Esophagus muscularis mucosa (tissue), 4 donors: Measurements from ENCODE around the gene GREB1. TPM values are rescaled to one million over a fixed set of nuclear protein-coding genes. Genes with fewer than 3 reads are reported as not detected.
A peak's percentile ranks its signal among the peaks of the same experiment; 100 is the strongest.

Experiments used
- DNase-seq: peaks from one replicate; pipeline ENCODE4 v3.0.0-alpha.2; 2017; ENCODE audit errors: extremely low spot score
- H3K27ac ChIP-seq, 4 donors: fragments of 200-600 bp; sonication (generic); replicated peaks in 1 of 4; 1 replicate in 3 of 4; 2 replicates in 1 of 4; pipeline ENCODE4 v1.5.1; 2016 to 2019; ENCODE audit warnings: mild to moderate bottlenecking in 1 of 4
- H3K27me3 ChIP-seq, 4 donors: fragments of 200-600 bp; sonication (generic); one replicate each; pipeline versions ENCODE4 v1.5.1 to v1.6.0; 2016 to 2019
- H3K36me3 ChIP-seq, 4 donors: fragments of 200-600 bp; sonication (generic); one replicate each; pipeline ENCODE4 v1.5.1; 2016 to 2019
- H3K4me1 ChIP-seq, 4 donors: fragments of 200-600 bp; sonication (generic); one replicate each; pipeline ENCODE4 v1.5.1; 2016 to 2019
- H3K4me3 ChIP-seq, 4 donors: fragments of 200-600 bp; sonication (generic); 1 replicate in 2 of 4; 2 replicates in 2 of 4; pipeline ENCODE4 v1.5.1; 2016 to 2019; ENCODE audit warnings: mild to moderate bottlenecking in 4 of 4, moderate library complexity in 1 of 4
- H3K9me3 ChIP-seq, 4 donors: fragments of 200-600 bp; sonication (generic); 1 replicate in 3 of 4; 2 replicates in 1 of 4; pipeline ENCODE4 v1.5.1; 2016 to 2019
- EP300 ChIP-seq: sonication (generic); formaldehyde crosslinking; IDR thresholded peaks from one replicate; pipeline ENCODE4 v1.6.1; 2017; ENCODE audit warnings: antibody characterized with exemption
- POLR2A ChIP-seq: fragments of 450-650 bp; IDR thresholded peaks from one replicate; pipeline ENCODE4 v1.6.1; 2017; ENCODE audit warnings: antibody characterized with exemption, moderate library complexity, mild to moderate bottlenecking, low read depth
- POLR2AphosphoS5 ChIP-seq, 2 donors: sonication (generic); formaldehyde crosslinking; IDR thresholded peaks; one replicate each; pipeline ENCODE4 v1.6.1; 2017; ENCODE audit warnings: antibody characterized with exemption in 2 of 2
- WGBS: methylation state at CpG from one replicate; pipeline ENCODE4 v1.1.5; 2018; 5-methylcytosine and 5-hydroxymethylcytosine counted together
- intact Hi-C: fragments of 100-400 bp; cut with DNase I; formaldehyde crosslinking; loops from one replicate; pipeline ENCODE4 v1.15.1; 2023
- total RNA-seq, 4 donors: library from RNA; depleted of rRNA; stranded (reverse); fragments of >200 nt; gene quantifications; one replicate each; pipeline versions ENCODE4 v1.1.0 to v1.2.1, GENCODE V29; 2016
- TF ChIP-seq, protein P1 (sequence below), 3 experiments: fragments of 200-600 bp in 2 of 3; fragments of 450-650 bp in 1 of 3; sonication (generic) in 2 of 3; IDR thresholded peaks; one replicate each; pipeline ENCODE4 v1.5.1; 2017 to 2019; ENCODE audit warnings: antibody characterized with exemption in 3 of 3, mild to moderate bottlenecking in 2 of 3, moderate library complexity in 1 of 3

GREB1 gene
- total RNA-seq, 4 donors from 2014 or later: 3.7 to 11.0 (median 7.7) TPM

DNA sequence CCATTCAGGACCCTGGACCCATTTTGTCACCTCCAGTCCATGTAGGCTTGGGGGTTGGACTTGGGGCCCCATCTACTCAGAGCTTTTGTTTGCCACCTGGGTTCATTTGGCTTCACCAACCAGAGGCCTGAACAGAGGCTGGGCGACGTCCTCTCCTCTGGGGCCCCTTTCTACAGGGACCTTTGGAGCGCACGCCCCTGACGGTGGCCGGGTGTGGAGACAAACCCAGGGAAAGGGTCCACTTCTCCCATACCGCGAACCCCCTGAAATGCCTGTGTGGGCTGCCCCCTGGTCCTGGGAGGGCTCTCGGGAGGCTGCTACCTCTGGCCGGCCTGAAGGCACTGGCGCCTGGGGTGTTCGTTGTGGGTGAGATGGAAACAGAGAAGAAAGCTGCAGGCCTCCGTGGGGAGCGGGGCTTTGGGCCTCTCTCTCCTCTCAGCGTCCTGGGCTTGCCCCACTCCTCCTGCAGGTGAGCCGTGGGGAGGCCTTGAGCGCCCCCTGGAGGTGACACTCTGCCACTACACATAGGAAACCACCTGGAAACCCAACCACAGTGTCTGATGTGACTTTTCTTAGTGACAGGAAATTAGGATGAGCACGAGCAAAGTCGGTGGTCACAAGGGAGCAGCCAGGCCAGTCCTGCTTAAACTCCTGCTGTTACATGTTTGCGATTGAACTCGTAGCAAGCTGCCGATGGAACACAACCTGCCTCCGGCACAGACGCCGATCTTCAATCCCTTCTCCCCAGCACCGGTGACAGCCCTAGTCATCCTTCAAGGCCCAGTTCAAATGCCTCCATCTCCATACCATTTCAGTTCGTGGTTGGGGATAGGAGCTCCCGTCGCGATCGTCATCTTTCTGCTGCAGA lies 148.1 kb downstream of the GREB1 start:
- no peak overlapping the region for H3K27ac ChIP-seq
- peaks cover 0 to 42% (median 0%) of the 10 kb centered on the region in 4 donors for H3K27me3 ChIP-seq
- DNase-seq: no peak
- no peaks in the 10 kb centered on the region for H3K4me1 ChIP-seq
- intact Hi-C loops: no loop called here
- H3K9me3 ChIP-seq: no peaks in the 10 kb centered on the region
- 68% methylated on average over 26 of the region's 31 CpGs for WGBS
- no peaks in the 10 kb centered on the region for H3K36me3 ChIP-seq
- no peak overlapping the region for H3K4me3 ChIP-seq
- TF ChIP-seq, protein P1, sequence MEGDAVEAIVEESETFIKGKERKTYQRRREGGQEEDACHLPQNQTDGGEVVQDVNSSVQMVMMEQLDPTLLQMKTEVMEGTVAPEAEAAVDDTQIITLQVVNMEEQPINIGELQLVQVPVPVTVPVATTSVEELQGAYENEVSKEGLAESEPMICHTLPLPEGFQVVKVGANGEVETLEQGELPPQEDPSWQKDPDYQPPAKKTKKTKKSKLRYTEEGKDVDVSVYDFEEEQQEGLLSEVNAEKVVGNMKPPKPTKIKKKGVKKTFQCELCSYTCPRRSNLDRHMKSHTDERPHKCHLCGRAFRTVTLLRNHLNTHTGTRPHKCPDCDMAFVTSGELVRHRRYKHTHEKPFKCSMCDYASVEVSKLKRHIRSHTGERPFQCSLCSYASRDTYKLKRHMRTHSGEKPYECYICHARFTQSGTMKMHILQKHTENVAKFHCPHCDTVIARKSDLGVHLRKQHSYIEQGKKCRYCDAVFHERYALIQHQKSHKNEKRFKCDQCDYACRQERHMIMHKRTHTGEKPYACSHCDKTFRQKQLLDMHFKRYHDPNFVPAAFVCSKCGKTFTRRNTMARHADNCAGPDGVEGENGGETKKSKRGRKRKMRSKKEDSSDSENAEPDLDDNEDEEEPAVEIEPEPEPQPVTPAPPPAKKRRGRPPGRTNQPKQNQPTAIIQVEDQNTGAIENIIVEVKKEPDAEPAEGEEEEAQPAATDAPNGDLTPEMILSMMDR (IDR thresholded peaks at IDR 0.05): peak; percentile 40 to 51 (median 42)
- no peak for TF ChIP-seq POLR2A

DNA sequence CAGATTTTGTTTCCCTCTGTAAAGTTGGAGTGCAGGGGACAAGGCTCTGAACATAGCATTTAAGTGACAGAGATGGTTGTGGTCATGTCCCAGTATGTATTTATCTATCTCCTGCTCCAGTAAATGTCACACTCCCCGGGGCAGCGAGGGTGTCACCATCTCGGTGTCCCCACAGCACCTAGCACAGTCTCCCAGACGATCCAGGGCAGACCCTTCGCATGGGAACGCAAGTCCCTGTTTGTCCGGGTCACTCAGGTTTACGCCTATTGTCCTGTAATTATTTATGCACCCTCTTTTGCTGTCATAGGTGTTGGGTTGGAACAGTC lies 148.7 kb downstream of the GREB1 start:
- no peaks in the 10 kb centered on the region for H3K36me3 ChIP-seq
- DNase-seq: no peak
- WGBS: 97% methylated on average over 8 of the region's 8 CpGs
- intact Hi-C loops: no loop called here
- no peak overlapping the region for H3K27ac ChIP-seq
- H3K4me3 ChIP-seq: no peak overlapping the region
- no peak for TF ChIP-seq POLR2AphosphoS5 (IDR thresholded peaks at IDR 0.05)
- TF ChIP-seq, protein P1 (IDR thresholded peaks at IDR 0.05): no peak
- TF ChIP-seq POLR2A: no peak
- no peak for TF ChIP-seq EP300
- H3K9me3 ChIP-seq: no peaks in the 10 kb centered on the region
- H3K27me3 ChIP-seq: peaks cover 0 to 42% (median 0%) of the 10 kb centered on the region in 4 donors
- peaks cover 0 to 2% (median under 1%) of the 10 kb centered on the region in 4 donors for H3K4me1 ChIP-seq

DNA sequence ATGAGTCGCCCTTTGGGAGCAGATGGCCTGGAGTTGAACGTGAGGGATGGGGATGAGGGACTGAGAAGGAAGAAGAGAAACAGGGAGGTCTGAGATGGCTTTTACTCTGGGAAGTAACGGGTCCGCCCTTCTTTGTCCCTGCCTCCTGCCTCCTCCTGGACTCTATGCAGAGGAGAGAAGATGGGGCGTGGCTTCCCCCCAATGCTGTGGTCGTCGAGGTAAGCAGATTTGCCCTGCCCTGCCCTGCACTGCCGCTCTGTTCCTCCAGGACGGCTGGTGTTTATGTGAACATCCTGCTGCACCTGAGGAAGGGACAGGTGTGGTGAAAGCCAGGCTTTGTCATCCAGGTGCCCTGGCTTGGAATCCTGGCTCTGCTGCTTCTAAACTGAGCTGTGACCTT lies 149.6 kb downstream of the GREB1 start:
- no peak for DNase-seq
- H3K9me3 ChIP-seq: no peaks in the 10 kb centered on the region
- TF ChIP-seq EP300: no peak
- no peak for TF ChIP-seq POLR2AphosphoS5 (IDR thresholded peaks at IDR 0.05)
- TF ChIP-seq, protein P1 (IDR thresholded peaks at IDR 0.05): no peak
- TF ChIP-seq POLR2A: no peak
- no peaks in the 10 kb centered on the region for H3K36me3 ChIP-seq
- peaks cover 0 to 33% (median 0%) of the 10 kb centered on the region in 4 donors for H3K27me3 ChIP-seq
- peaks cover 9 to 11% (median 10%) of the 10 kb centered on the region in 4 donors for H3K4me1 ChIP-seq
- WGBS: 86% methylated on average over 5 of the region's 9 CpGs
- H3K27ac ChIP-seq: no peak overlapping the region
- intact Hi-C loops: no loop called here
- H3K4me3 ChIP-seq: no peak overlapping the region

DNA sequence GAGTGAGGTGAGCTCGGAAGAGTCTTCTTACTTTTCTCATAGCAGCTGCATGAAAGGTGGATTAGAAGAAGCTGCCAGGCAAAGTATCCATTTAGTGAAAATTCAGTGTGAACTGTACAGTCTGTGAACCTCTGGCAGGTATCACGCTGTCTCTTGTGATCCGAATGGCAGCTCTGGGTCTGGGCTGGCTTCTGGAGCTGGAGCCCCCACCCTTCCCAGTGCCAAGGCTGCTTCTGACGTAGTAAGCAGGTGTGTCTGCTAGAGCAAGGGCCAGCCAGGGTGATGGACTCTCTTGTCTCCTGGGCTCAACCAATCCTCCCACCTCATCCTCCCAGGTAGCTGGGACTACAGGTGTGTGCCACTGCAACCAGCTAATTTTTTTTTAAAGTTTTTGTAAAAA lies 150.1 kb downstream of the GREB1 start:
- WGBS: 87% methylated on average over 4 of the region's 4 CpGs

More for the DNA sequence above, 150.1 kb downstream of the GREB1 start:
- H3K4me3 ChIP-seq: no peak overlapping the region
- TF ChIP-seq POLR2AphosphoS5 (IDR thresholded peaks at IDR 0.05) (no peak), POLR2A (no peak), EP300 (no peak)
- TF ChIP-seq, protein P1 (IDR thresholded peaks at IDR 0.05): no peak
- H3K27me3 ChIP-seq: peaks cover 0 to 28% (median 0%) of the 10 kb centered on the region in 4 donors
- peaks cover 14 to 16% (median 15%) of the 10 kb centered on the region in 4 donors for H3K4me1 ChIP-seq
- no peak overlapping the region for H3K27ac ChIP-seq
- intact Hi-C loops: no loop called here
- no peak for DNase-seq
- H3K36me3 ChIP-seq: no peaks in the 10 kb centered on the region
- no peaks in the 10 kb centered on the region for H3K9me3 ChIP-seq
